Measurements from ENCODE around the gene MAPK4. TPM values are rescaled to one million over a fixed set of nuclear protein-coding genes. Genes with fewer than 3 reads are reported as not detected.

MAPK4 gene
- total RNA-seq, 2 donors from 2014 or later = 2.0 to 3.8 TPM

- H3K4me1 Mint-ChIP-seq = peaks cover 46% of the 10 kb centered on the region
- peaks cover 20% of the 10 kb centered on the region for H3K9me3 Mint-ChIP-seq
- peaks cover 4% of the 10 kb centered on the region for H3K27me3 Mint-ChIP-seq (ENCODE audit: insufficient read depth)
- Histone ChIP-seq H3K27ac (ENCODE audit: low read depth, low read length) (no peak overlapping the region), H3K9ac (ENCODE audit: extremely low read depth, low read length, poor library complexity, severe bottlenecking) (no peak overlapping the region), H3K4me3 (ENCODE audit: low read length) (no peak overlapping the region), H3K36me3 (ENCODE audit: control insufficient read depth, insufficient read depth, low read length) (no peaks in the 10 kb centered on the region), H3K4me1 (ENCODE audit: control insufficient read depth, insufficient read depth, low read length) (peaks cover 10% of the 10 kb centered on the region), H3K27me3 (ENCODE audit: control insufficient read depth, insufficient read depth, low read length, poor library complexity, severe bottlenecking) (no peaks in the 10 kb centered on the region), H3K9me3 (ENCODE audit: control insufficient read depth, low read length) (peaks cover 15% of the 10 kb centered on the region)
- H3K36me3 Mint-ChIP-seq (ENCODE audit: low read depth) = no peaks in the 10 kb centered on the region
- TF ChIP-seq CTCF (conservative IDR thresholded peaks at IDR 0.05) = no peak
- no peak overlapping the region for H3K27ac Mint-ChIP-seq
- H3K4me3 Mint-ChIP-seq = no peak overlapping the region
- peak; percentile 45 for DNase-seq
- 73 to 78% methylated on average over 4 to 5 of the region's 5 CpGs for WGBS, 2 experiments (ENCODE audit: insufficient coverage in 1 of 2, insufficient read length in 1 of 2)
These were observed 191.6 kb downstream of the MAPK4 start for GRCh38 chr18:50751490-50751889.

- no peak for DNase-seq
- Mint-ChIP-seq H3K9me3 (peaks cover 17% of the 10 kb centered on the region), H3K4me1 (peaks cover 43% of the 10 kb centered on the region), H3K36me3 (ENCODE audit: low read depth) (no peaks in the 10 kb centered on the region), H3K27ac (no peak overlapping the region), H3K4me3 (no peak overlapping the region), H3K27me3 (ENCODE audit: insufficient read depth) (peaks cover 4% of the 10 kb centered on the region)
- Histone ChIP-seq H3K9me3 (ENCODE audit: control insufficient read depth, low read length) (peaks cover 15% of the 10 kb centered on the region), H3K36me3 (ENCODE audit: control insufficient read depth, insufficient read depth, low read length) (no peaks in the 10 kb centered on the region), H3K4me1 (ENCODE audit: control insufficient read depth, insufficient read depth, low read length) (peaks cover 10% of the 10 kb centered on the region), H3K27ac (ENCODE audit: low read depth, low read length) (no peak overlapping the region), H3K4me3 (ENCODE audit: low read length) (no peak overlapping the region), H3K9ac (ENCODE audit: extremely low read depth, low read length, poor library complexity, severe bottlenecking) (no peak overlapping the region), H3K27me3 (ENCODE audit: control insufficient read depth, insufficient read depth, low read length, poor library complexity, severe bottlenecking) (no peaks in the 10 kb centered on the region)
- no peak for TF ChIP-seq CTCF (conservative IDR thresholded peaks at IDR 0.05)
- WGBS, 2 experiments (ENCODE audit: insufficient coverage in 1 of 2, insufficient read length in 1 of 2) = no CpG with 5 or more reads among the region's 1 CpG
These were observed 192.1 kb downstream of the MAPK4 start for GRCh38 chr18:50751947-50752346.

GRCh38 chr18:50753311-50753710 lies 193.4 kb downstream of the MAPK4 start:
- H3K27me3 ChIP-seq (ENCODE audit: control insufficient read depth, insufficient read depth, low read length, poor library complexity, severe bottlenecking) = no peaks in the 10 kb centered on the region
- no peak overlapping the region for H3K4me3 ChIP-seq (ENCODE audit: low read length)
- WGBS, 2 experiments (ENCODE audit: insufficient coverage in 1 of 2, insufficient read length in 1 of 2) = 94% methylated on average over 1 of the region's 1 CpG; no CpG with 5 or more reads in 1 of the 2 experiments

More at GRCh38 chr18:50753311-50753710, 193.4 kb downstream of the MAPK4 start:
- H3K27ac ChIP-seq (ENCODE audit: low read depth, low read length) = no peak overlapping the region
- peaks cover 10% of the 10 kb centered on the region for H3K4me1 ChIP-seq (ENCODE audit: control insufficient read depth, insufficient read depth, low read length)
- Mint-ChIP-seq H3K4me3 (no peak overlapping the region), H3K9me3 (peaks cover 5% of the 10 kb centered on the region), H3K27ac (no peak overlapping the region), H3K36me3 (ENCODE audit: low read depth) (no peaks in the 10 kb centered on the region), H3K27me3 (ENCODE audit: insufficient read depth) (peaks cover 5% of the 10 kb centered on the region), H3K4me1 (peaks cover 31% of the 10 kb centered on the region)
- H3K9me3 ChIP-seq (ENCODE audit: control insufficient read depth, low read length) = peaks cover 6% of the 10 kb centered on the region
- DNase-seq = peak; percentile 20
- no peak overlapping the region for H3K9ac ChIP-seq (ENCODE audit: extremely low read depth, low read length, poor library complexity, severe bottlenecking)
- TF ChIP-seq CTCF (conservative IDR thresholded peaks at IDR 0.05) = no peak
- H3K36me3 ChIP-seq (ENCODE audit: control insufficient read depth, insufficient read depth, low read length) = no peaks in the 10 kb centered on the region

Data from endodermal cell (in vitro differentiated cells).